Common myeloid progenitor, CD34-positive (primary cell): ENCODE data around the gene RTN1.
A peak's percentile ranks its signal among the peaks of the same experiment; 100 is the strongest.

Source experiments
- CTCF ChIA-PET: fragments of 350-600 bp; sonication (Branson Sonifier 250); formaldehyde crosslinking; loops from one replicate; lab custom pipeline; 2021; ENCODE audit warnings: antibody characterized with exemption; lab: Charles Lee
- POLR2A ChIA-PET: fragments of 350-600 bp; sonication (Branson Sonifier 250); formaldehyde crosslinking; loops from one replicate; lab custom pipeline; 2021; ENCODE audit warnings: antibody characterized with exemption; lab: Charles Lee
- DNase-seq, 3 donors: peaks; one replicate each; pipeline versions ENCODE4 v3.0.0 to v3.0.0-alpha.2; 2013
- H3K27ac ChIP-seq, 2 experiments: 1 replicate in 1 of 2; 2 replicates in 1 of 2; pipeline ENCODE4 v1.7.0; 2013; ENCODE audit warnings: inconsistent platforms in 2 of 2, low read length in 2 of 2, mild to moderate bottlenecking in 2 of 2, low read depth in 1 of 2, moderate library complexity in 1 of 2; ENCODE audit not compliant: severe bottlenecking in 2 of 2, insufficient read depth in 1 of 2, poor library complexity in 1 of 2
- H3K27me3 ChIP-seq, 5 experiments: replicated peaks in 2 of 5; 1 replicate in 3 of 5; 2 replicates in 2 of 5; pipeline versions ENCODE4 v1.6.1 to v1.7.0; 2013; ENCODE audit warnings: low read length in 4 of 5, mild to moderate bottlenecking in 2 of 5, moderate library complexity in 2 of 5, inconsistent platforms in 1 of 5; ENCODE audit not compliant: insufficient read depth in 5 of 5, control insufficient read depth in 4 of 5
- H3K36me3 ChIP-seq, 4 experiments: 1 replicate in 2 of 4; 2 replicates in 2 of 4; pipeline versions ENCODE4 v1.6.1 to v1.7.0; 2013; ENCODE audit warnings: low read length in 3 of 4, control low read depth in 1 of 4, mild to moderate bottlenecking in 1 of 4; ENCODE audit not compliant: control insufficient read depth in 4 of 4, insufficient read depth in 4 of 4
- H3K4me1 ChIP-seq, 4 experiments: 1 replicate in 3 of 4; 2 replicates in 1 of 4; pipeline versions ENCODE4 v1.6.1 to v1.7.1; 2013; ENCODE audit warnings: low read length in 3 of 4, mild to moderate bottlenecking in 3 of 4, control low read depth in 1 of 4, inconsistent platforms in 1 of 4, moderate library complexity in 1 of 4; ENCODE audit not compliant: control insufficient read depth in 4 of 4, insufficient read depth in 4 of 4; ENCODE audit errors: control extremely low read depth in 1 of 4
- H3K4me3 ChIP-seq, 7 experiments: 1 replicate in 4 of 7; 2 replicates in 3 of 7; pipeline versions ENCODE4 v1.5.1 to v1.7.0; 2013; ENCODE audit warnings: mild to moderate bottlenecking in 7 of 7, low read length in 6 of 7, moderate library complexity in 6 of 7, inconsistent platforms in 2 of 7, low read depth in 2 of 7, control low read depth in 1 of 7; ENCODE audit not compliant: insufficient read depth in 4 of 7, control insufficient read depth in 1 of 7; ENCODE audit errors: extremely low read depth in 1 of 7
- H3K9me3 ChIP-seq, 5 experiments: 1 replicate in 4 of 5; 2 replicates in 1 of 5; pipeline versions ENCODE4 v1.6.1 to v1.7.1; 2013; ENCODE audit warnings: low read length in 4 of 5, mild to moderate bottlenecking in 2 of 5, inconsistent platforms in 1 of 5, low read depth in 1 of 5, moderate library complexity in 1 of 5; ENCODE audit not compliant: control insufficient read depth in 4 of 5, insufficient read depth in 2 of 5; ENCODE audit errors: control extremely low read depth in 1 of 5
- WGBS: methylation state at CpG from one replicate; pipeline ENCODE4 v1.1.5; 2013; ENCODE audit not compliant: insufficient coverage; 5-methylcytosine and 5-hydroxymethylcytosine counted together

The RTN1 gene

DNA sequence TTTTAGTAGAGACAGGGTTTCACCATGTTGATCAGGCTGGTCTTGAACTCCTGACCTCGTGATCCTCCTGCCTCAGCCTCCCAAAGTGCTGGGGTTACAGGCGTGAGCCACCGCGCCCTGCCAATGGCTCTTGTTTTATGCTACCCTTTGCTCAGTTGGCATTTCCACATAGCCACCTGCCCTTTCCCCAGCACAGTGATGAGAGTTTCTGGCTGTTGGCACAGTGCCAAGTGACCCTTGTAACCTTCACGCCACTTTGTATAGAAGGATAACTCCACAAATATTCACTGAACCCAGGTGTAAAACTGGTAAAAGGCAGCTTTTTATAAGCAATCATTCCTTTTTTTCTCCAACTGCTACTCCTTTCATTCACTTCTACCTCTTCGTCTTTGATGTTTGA lies 275.5 kb downstream of the RTN1 start:
- H3K4me3 ChIP-seq = no peak overlapping the region
- no peaks in the 10 kb centered on the region for H3K4me1 ChIP-seq
- POLR2A ChIA-PET = no interaction called here
- H3K36me3 ChIP-seq = no peaks in the 10 kb centered on the region
- H3K9me3 ChIP-seq = peaks cover 0 to 6% (median 2%) of the 10 kb centered on the region in 5 experiments
- H3K27ac ChIP-seq = no peak overlapping the region
- DNase-seq = no peak
- no peaks in the 10 kb centered on the region for H3K27me3 ChIP-seq
- WGBS = 97% methylated on average over 4 of the region's 6 CpGs
- CTCF ChIA-PET = interaction anchor here (0.9 kb wide), 1 partner anchor 732 kb away, joined by 3 read pairs; no protein-coding TSS in a partner anchor

DNA sequence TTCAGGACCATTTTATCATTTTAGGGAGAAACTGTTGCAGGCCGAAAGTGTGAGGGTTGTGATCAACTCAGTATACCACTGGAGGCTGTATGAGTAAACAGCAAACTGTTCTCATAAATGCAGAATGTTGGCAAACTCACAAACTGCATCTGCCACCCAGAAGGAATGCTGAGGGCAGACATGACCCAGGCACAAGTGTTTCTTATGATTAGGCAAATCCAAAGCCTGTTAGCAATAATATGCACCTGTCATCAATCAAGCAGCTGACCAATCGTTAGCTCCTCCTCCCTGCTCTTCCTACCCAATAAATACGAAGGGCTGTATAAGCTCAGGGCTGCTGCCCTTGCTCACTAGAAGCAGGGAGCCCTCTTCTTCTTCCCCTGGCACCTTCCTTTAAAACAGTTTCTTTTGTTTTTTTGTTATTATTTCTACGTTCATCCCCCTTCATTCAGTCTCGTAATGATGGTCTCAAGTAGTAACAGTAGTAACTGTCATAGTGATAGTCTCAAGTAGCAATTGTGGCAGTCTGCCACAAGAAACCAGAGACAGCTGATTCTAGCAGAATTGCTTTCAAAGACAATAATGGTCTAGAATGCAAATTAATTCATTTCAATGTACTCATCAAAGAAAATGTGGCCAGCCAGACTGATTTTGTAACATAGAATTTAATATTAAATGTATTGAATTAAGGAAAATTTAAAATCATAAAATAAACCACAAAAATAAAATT lies 278.8 kb downstream of the RTN1 start:
- DNase-seq = no peak
- H3K36me3 ChIP-seq = no peaks in the 10 kb centered on the region
- H3K27me3 ChIP-seq = no peaks in the 10 kb centered on the region
- peaks cover 0 to 2% (median 0%) of the 10 kb centered on the region in 4 experiments for H3K4me1 ChIP-seq
- ChIA-PET POLR2A (no interaction called here), CTCF (interaction anchor here (1.0 kb wide), 1 partner anchor 15 kb away, joined by 3 read pairs; the partner anchor contains the start of gene CCDC175)
- H3K27ac ChIP-seq = no peak overlapping the region
- WGBS = 100% methylated on average over 1 of the region's 5 CpGs
- H3K9me3 ChIP-seq = peaks cover 0 to 6% (median 2%) of the 10 kb centered on the region in 5 experiments
- H3K4me3 ChIP-seq = no peak overlapping the region

DNA sequence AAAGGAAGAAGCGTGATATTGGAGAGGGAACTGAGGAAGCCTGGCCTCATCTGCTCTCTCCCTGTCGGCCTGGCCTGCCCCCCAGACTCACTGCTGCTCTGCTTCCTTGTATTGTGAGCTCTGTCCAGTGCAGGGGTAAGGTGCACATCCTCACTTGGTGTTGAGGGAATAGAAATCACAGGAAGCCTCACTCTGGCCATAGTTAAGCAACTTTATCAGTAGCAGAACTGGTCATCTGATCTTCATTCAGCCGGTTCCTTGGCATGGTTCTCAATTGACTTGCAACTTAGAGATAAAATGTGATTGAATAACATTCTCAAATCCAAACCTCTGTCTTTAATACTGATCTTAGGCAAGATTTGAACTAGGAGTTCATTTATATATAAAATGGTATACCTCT lies 282.5 kb downstream of the RTN1 start:
- Histone ChIP-seq H3K4me3 (no peak overlapping the region), H3K27me3 (no peaks in the 10 kb centered on the region), H3K36me3 (no peaks in the 10 kb centered on the region), H3K9me3 (peaks cover 0 to 6% (median 2%) of the 10 kb centered on the region in 5 experiments), H3K27ac (no peak overlapping the region), H3K4me1 (peaks cover 10 to 22% (median 15%) of the 10 kb centered on the region in 4 experiments)
- no CpG with 5 or more reads among the region's 3 CpGs for WGBS
- CTCF ChIA-PET = interaction anchor here (3.3 kb wide), 1 partner anchor 11 kb away, joined by 21 read pairs; the partner anchor contains the start of gene CCDC175
- no peak for DNase-seq
- POLR2A ChIA-PET = no interaction called here

- H3K27ac ChIP-seq = peak overlapping the region in 1 of 2 experiments; percentile 37
- peak in 2 of 3 donors; percentile 74 to 80 for DNase-seq
- no peaks in the 10 kb centered on the region for H3K36me3 ChIP-seq
- no peaks in the 10 kb centered on the region for H3K27me3 ChIP-seq
- peaks cover 11 to 26% (median 17%) of the 10 kb centered on the region in 4 experiments for H3K4me1 ChIP-seq
- WGBS = 0% methylated on average over 3 of the region's 10 CpGs
- ChIA-PET POLR2A (no interaction called here), CTCF (interaction anchor here (0.9 to 3.3 kb wide), 5 partner anchors 9 to 311 kb away, joined by 3 to 21 read pairs (median 3); partner anchors contain the start of gene CCDC175)
- peak overlapping the region in 6 of 7 experiments; percentile 45 to 77 (median 60) for H3K4me3 ChIP-seq
- H3K9me3 ChIP-seq = no peaks in the 10 kb centered on the region
Observed at GRCh38 chr14:59585891-59586554, 284.6 kb downstream of the RTN1 start.

DNA sequence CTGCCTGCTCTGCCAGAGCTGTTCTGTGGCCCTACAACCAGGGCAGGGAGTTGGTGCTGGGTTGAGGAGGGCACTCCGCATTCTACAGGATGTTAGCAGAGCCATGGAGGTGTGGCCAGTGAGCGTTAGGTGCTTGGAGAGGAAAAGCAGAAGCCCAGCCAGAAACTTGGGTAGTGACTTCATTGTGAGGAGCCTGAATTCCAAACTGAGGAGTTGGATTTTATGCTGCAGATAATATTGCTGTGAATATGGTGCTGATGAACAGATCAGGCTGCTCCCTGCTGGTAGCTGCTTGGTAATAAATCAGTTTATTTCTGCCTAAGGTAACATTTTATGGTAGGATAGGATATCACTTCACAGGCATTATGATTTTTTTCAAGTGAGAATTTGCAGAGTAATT lies 286.8 kb downstream of the RTN1 start:
- peaks cover 11 to 26% (median 17%) of the 10 kb centered on the region in 4 experiments for H3K4me1 ChIP-seq
- DNase-seq = peak; percentile 40 to 75 (median 72)
- H3K27me3 ChIP-seq = no peaks in the 10 kb centered on the region
- H3K27ac ChIP-seq = no peak overlapping the region
- H3K4me3 ChIP-seq = peak overlapping the region in 3 of 7 experiments; percentile 47 to 68 (median 49)
- 0% methylated on average over 2 of the region's 2 CpGs for WGBS
- POLR2A ChIA-PET = interaction anchor here (0.6 kb wide), 1 partner anchor 694 kb away, joined by 4 read pairs; no protein-coding TSS in a partner anchor
- CTCF ChIA-PET = interaction anchor here (0.6 to 2.4 kb wide), 7 partner anchors 11 to 93 kb away, joined by 3 to 9 read pairs (median 3); no protein-coding TSS in a partner anchor
- H3K36me3 ChIP-seq = no peaks in the 10 kb centered on the region
- no peaks in the 10 kb centered on the region for H3K9me3 ChIP-seq

DNA sequence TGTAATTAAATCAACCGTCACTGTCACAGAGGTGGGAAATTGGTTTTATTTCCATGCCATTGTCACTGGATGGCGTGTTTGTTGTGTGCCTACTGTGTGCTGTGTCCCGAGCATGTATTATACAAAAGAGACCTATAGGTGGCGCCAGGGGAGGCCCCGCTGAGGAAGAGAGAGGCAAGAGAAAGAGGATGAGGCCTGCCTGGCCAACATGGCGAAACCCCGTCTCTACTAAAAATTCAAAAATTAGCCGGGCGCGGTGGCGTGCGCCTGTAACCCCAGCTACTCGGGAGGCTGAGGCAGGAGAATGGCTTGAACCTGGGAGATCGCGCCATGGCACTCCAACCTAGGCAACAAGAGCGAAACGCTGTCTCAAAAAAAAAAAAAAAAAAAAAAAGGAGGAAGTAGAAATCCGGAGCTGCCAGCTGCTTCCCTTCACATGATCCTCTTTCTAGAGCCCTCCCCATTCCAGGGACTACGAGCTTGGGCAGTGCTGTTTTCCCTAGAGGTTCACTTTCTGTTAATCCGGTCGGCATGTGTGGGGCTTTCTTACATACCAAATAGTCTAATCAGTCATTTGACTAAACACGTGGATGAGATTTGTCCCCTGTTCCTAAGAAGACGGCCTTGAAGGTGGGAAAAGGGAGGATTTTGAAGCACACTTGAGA lies 287.6 kb downstream of the RTN1 start:
- Histone ChIP-seq H3K27me3 (no peaks in the 10 kb centered on the region), H3K9me3 (no peaks in the 10 kb centered on the region), H3K4me3 (peak overlapping the region in 5 of 7 experiments; percentile 27 to 68 (median 47)), H3K4me1 (peaks cover 11 to 29% (median 17%) of the 10 kb centered on the region in 4 experiments), H3K27ac (no peak overlapping the region), H3K36me3 (no peaks in the 10 kb centered on the region)
- ChIA-PET CTCF (interaction anchor here (0.6 to 2.4 kb wide), 5 partner anchors 10 to 93 kb away, joined by 3 to 9 read pairs (median 4); no protein-coding TSS in a partner anchor), POLR2A (interaction anchor here (0.6 kb wide), 1 partner anchor 693 kb away, joined by 4 read pairs; no protein-coding TSS in a partner anchor)
- 86% methylated on average over 7 of the region's 23 CpGs for whole genome bisulfite sequencing
- DNase-seq = peak; percentile 55 to 90 (median 85)
